ENCODE data around the gene ASCL5. TPM values are rescaled to one million over a fixed set of nuclear protein-coding genes. Genes with fewer than 3 reads are reported as not detected.

The ASCL5 gene
- total and polyA plus RNA-seq, 8 donors: 0.10 to 0.19 (median 0.18) TPM; not detected in 5

- no peak overlapping the region for H3K4me3 ChIP-seq
- H3K9me3 ChIP-seq: no peaks in the 10 kb centered on the region
- peaks cover 0 to 17% (median 3%) of the 10 kb centered on the region in 3 donors for H3K27me3 ChIP-seq
- H3K36me3 ChIP-seq: no peaks in the 10 kb centered on the region
- TF ChIP-seq, protein P1, sequence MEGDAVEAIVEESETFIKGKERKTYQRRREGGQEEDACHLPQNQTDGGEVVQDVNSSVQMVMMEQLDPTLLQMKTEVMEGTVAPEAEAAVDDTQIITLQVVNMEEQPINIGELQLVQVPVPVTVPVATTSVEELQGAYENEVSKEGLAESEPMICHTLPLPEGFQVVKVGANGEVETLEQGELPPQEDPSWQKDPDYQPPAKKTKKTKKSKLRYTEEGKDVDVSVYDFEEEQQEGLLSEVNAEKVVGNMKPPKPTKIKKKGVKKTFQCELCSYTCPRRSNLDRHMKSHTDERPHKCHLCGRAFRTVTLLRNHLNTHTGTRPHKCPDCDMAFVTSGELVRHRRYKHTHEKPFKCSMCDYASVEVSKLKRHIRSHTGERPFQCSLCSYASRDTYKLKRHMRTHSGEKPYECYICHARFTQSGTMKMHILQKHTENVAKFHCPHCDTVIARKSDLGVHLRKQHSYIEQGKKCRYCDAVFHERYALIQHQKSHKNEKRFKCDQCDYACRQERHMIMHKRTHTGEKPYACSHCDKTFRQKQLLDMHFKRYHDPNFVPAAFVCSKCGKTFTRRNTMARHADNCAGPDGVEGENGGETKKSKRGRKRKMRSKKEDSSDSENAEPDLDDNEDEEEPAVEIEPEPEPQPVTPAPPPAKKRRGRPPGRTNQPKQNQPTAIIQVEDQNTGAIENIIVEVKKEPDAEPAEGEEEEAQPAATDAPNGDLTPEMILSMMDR (IDR thresholded peaks at IDR 0.05): no peak
- TF ChIP-seq EP300 (IDR thresholded peaks at IDR 0.05): no peak
- TF ChIP-seq POLR2AphosphoS5 (IDR thresholded peaks at IDR 0.05): no peak
- TF ChIP-seq POLR2A (IDR thresholded peaks at IDR 0.05): no peak
- intact Hi-C loops (cut with DNase I; ENCODE audit: low total_unique reads): loop anchor here (5.0 kb wide), 1 partner anchor 137 kb away; no protein-coding TSS in a partner anchor
- H3K4me1 ChIP-seq: peaks cover 6 to 11% (median 9%) of the 10 kb centered on the region in 4 donors
- H3K27ac ChIP-seq: no peak overlapping the region
- WGBS, 5 donors: 88 to 98% (median 91%) methylated on average over 1 of the region's 1 CpG
- DNase-seq: no peak
Measured at GRCh38 chr1:201109651-201110050, 17.3 kb downstream of the ASCL5 start.

DNA sequence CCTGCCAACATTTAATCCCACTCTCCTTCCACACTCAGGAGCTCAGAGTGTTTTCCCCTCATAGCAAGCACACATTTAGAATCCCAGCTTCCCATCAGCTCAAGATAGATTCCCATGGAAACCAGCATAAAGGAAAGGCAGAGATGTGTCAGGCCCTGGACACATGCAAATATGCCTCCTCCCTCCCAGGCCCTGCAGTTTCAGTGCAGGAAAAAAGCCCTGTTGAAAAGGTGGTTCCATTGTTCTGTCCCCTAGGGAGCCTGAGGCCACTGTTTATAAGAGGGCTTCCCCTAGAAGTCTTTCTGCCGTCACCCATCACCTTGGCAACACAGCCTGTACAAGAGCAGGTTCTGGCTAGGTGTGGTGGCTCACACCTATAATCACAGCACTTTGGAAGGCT lies 18.4 kb downstream of the ASCL5 start:
- Histone ChIP-seq H3K36me3 (no peaks in the 10 kb centered on the region), H3K27me3 (peaks cover 0 to 9% (median 0%) of the 10 kb centered on the region in 3 donors), H3K4me1 (peaks cover 0 to under 1% (median 0%) of the 10 kb centered on the region in 4 donors), H3K4me3 (no peak overlapping the region), H3K27ac (no peak overlapping the region), H3K9me3 (no peaks in the 10 kb centered on the region)
- DNase-seq: no peak
- 60 to 86% (median 75%) methylated on average over 1 of the region's 1 CpG for WGBS, 5 donors
- TF ChIP-seq POLR2A (IDR thresholded peaks at IDR 0.05) (no peak), POLR2AphosphoS5 (IDR thresholded peaks at IDR 0.05) (no peak), EP300 (IDR thresholded peaks at IDR 0.05) (no peak)
- TF ChIP-seq, protein P1 (IDR thresholded peaks at IDR 0.05): no peak
- intact Hi-C loops (cut with DNase I; ENCODE audit: low total_unique reads): no loop called here

- H3K27me3 ChIP-seq: no peaks in the 10 kb centered on the region
- no peak for DNase-seq
- H3K9me3 ChIP-seq: no peaks in the 10 kb centered on the region
- TF ChIP-seq, protein P1 (IDR thresholded peaks at IDR 0.05): no peak
- TF ChIP-seq POLR2A (IDR thresholded peaks at IDR 0.05) (no peak), EP300 (IDR thresholded peaks at IDR 0.05) (no peak), POLR2AphosphoS5 (IDR thresholded peaks at IDR 0.05) (no peak)
- WGBS, 5 donors: 69 to 83% (median 77%) methylated on average over 4 to 5 of the region's 5 CpGs
- intact Hi-C loops (cut with DNase I; ENCODE audit: low total_unique reads): no loop called here
- no peaks in the 10 kb centered on the region for H3K4me1 ChIP-seq
- no peak overlapping the region for H3K27ac ChIP-seq
- H3K36me3 ChIP-seq: no peaks in the 10 kb centered on the region
- H3K4me3 ChIP-seq: no peak overlapping the region
Measured at GRCh38 chr1:201105688-201106087, 21.3 kb downstream of the ASCL5 start.

DNA sequence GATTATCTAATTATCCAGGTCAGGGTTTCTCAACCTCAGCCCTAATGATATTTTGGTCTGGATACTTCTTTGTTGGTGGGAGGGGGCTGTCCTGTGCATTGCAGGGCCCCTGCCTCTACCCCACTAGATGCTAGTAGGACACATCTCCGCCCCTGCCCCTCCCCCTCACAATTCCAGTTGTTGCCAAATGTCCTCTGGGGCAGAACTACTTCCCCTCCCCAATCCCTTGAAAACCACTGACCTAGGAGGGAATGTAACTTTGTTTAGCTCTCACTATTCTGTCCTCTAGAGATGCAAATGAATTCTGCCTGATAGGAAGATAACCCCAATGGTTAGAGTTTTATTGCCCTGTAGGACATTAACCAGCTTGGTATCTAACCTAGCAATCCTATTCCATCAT lies 22.8 kb downstream of the ASCL5 start:
- DNase-seq: no peak
- no peaks in the 10 kb centered on the region for H3K27me3 ChIP-seq
- no peaks in the 10 kb centered on the region for H3K9me3 ChIP-seq
- H3K4me3 ChIP-seq: no peak overlapping the region
- H3K36me3 ChIP-seq: no peaks in the 10 kb centered on the region
- WGBS, 5 donors: 29 to 82% (median 55%) methylated on average over 1 of the region's 1 CpG
- H3K4me1 ChIP-seq: no peaks in the 10 kb centered on the region
- intact Hi-C loops (cut with DNase I; ENCODE audit: low total_unique reads): no loop called here
- no peak for TF ChIP-seq POLR2A (IDR thresholded peaks at IDR 0.05)
- TF ChIP-seq EP300 (IDR thresholded peaks at IDR 0.05): no peak
- no peak for TF ChIP-seq POLR2AphosphoS5 (IDR thresholded peaks at IDR 0.05)
- TF ChIP-seq, protein P1 (IDR thresholded peaks at IDR 0.05): no peak
- no peak overlapping the region for H3K27ac ChIP-seq
